Testis (tissue), 3 donors: ENCODE data around the gene LYG2. TPM values are rescaled to one million over a fixed set of nuclear protein-coding genes. Genes with fewer than 3 reads are reported as not detected.
"Not testable (repeated sequence)": the region's sequence is repeated elsewhere in the genome, so short reads cannot be mapped to it uniquely, and the experiment has no call there.

ENCODE experiments used
- DNase-seq: peaks from one replicate; pipeline ENCODE4 v3.0.0-alpha.2; 2019
- H3K27ac ChIP-seq, 2 donors: fragments of 200-600 bp; sonication (generic); one replicate each; pipeline ENCODE4 v1.5.1; 2019
- H3K27me3 ChIP-seq: fragments of 200-600 bp; sonication (generic); one replicate; pipeline ENCODE4 v1.5.1; 2019
- H3K36me3 ChIP-seq: fragments of 200-600 bp; sonication (generic); one replicate; pipeline ENCODE4 v1.5.1; 2017; ENCODE audit warnings: low read depth; ENCODE audit errors: missing control alignments
- H3K4me1 ChIP-seq: fragments of 200-600 bp; sonication (generic); one replicate; pipeline ENCODE4 v1.5.1; 2019
- H3K4me3 ChIP-seq, 2 donors: fragments of 200-600 bp; sonication (generic); one replicate each; pipeline ENCODE4 v1.5.1; 2017 to 2019
- H3K9me3 ChIP-seq: fragments of 200-600 bp; sonication (generic); one replicate; pipeline ENCODE4 v1.5.1; 2017
- CTCF ChIP-seq, 3 experiments: fragments of 450-650 bp in 2 of 3; fragments of 200-600 bp in 1 of 3; sonication (generic) in 1 of 3; IDR thresholded peaks; one replicate each; pipeline ENCODE4 v1.5.1; 2016 to 2019; ENCODE audit warnings: antibody characterized with exemption in 3 of 3, mild to moderate bottlenecking in 2 of 3, moderate library complexity in 1 of 3
- POLR2A ChIP-seq: fragments of 450-650 bp; IDR thresholded peaks from one replicate; pipeline ENCODE4 v1.6.1; 2017; ENCODE audit warnings: antibody characterized with exemption, mild to moderate bottlenecking, moderate library complexity
- WGBS, 2 donors: methylation state at CpG; one replicate each; pipeline ENCODE4 v1.1.5; 2018; 5-methylcytosine and 5-hydroxymethylcytosine counted together
- intact Hi-C: fragments of 100-400 bp; cut with DNase I; formaldehyde crosslinking; loops from one replicate; pipeline ENCODE4 v1.15.1; 2023; ENCODE audit warnings: low total_unique reads
- polyA plus RNA-seq: library from polyadenylated mRNA; stranded (reverse); fragments of 350-450 nt; fragmentation: Illumina TruSeq; extraction: RNeasy Lipid Tissue Mini Kit (QIAGEN cat#74804); gene quantifications from one replicate; pipeline ENCODE4 v1.2.3, GENCODE V29; 2014; ENCODE audit warnings: low read depth, low replicate concordance; ENCODE audit not compliant: insufficient read depth
- total RNA-seq, 2 donors: library from RNA; depleted of rRNA; stranded (reverse); fragments of >200 nt; gene quantifications; one replicate each; pipeline ENCODE4 v1.2.3, GENCODE V29; 2016

Gene LYG2
- total and polyA plus RNA-seq, 3 donors from 2014 or later: 0.43 to 1.7 TPM; not detected in 1

- 90 to 92% methylated on average over 6 of the region's 6 CpGs for WGBS, 2 donors
- Histone ChIP-seq H3K4me1 (no peaks in the 10 kb centered on the region), H3K27ac (no peak overlapping the region), H3K36me3 (no peaks in the 10 kb centered on the region), H3K4me3 (no peak overlapping the region), H3K9me3 (no peaks in the 10 kb centered on the region), H3K27me3 (no peaks in the 10 kb centered on the region)
- intact Hi-C loops: no loop called here
- DNase-seq: no peak
- TF ChIP-seq CTCF (IDR thresholded peaks at IDR 0.05) (no peak), POLR2A (no peak)
These were observed 15.0 kb downstream of the LYG2 start for GRCh38 chr2:99240431-99240830.

GRCh38 chr2:99238599-99238998, 16.9 kb downstream of the LYG2 start:
- Histone ChIP-seq H3K9me3 (no peaks in the 10 kb centered on the region), H3K36me3 (no peaks in the 10 kb centered on the region), H3K27ac (no peak overlapping the region), H3K4me1 (no peaks in the 10 kb centered on the region), H3K4me3 (no peak overlapping the region), H3K27me3 (no peaks in the 10 kb centered on the region)
- intact Hi-C loops: no loop called here
- 84 to 85% methylated on average over 6 of the region's 6 CpGs for WGBS, 2 donors
- no peak for TF ChIP-seq CTCF (IDR thresholded peaks at IDR 0.05)
- TF ChIP-seq POLR2A: no peak
- DNase-seq: no peak

GRCh38 chr2:99233177-99233576, 22.3 kb downstream of the LYG2 start:
- intact Hi-C loops, H3K9me3 ChIP-seq, H3K36me3 ChIP-seq, H3K4me3 ChIP-seq, H3K27ac ChIP-seq, H3K27me3 ChIP-seq, H3K4me1 ChIP-seq, DNase-seq: not testable (repeated sequence)

- H3K9me3 ChIP-seq: no peaks in the 10 kb centered on the region
- TF ChIP-seq CTCF (IDR thresholded peaks at IDR 0.05) (no peak), POLR2A (no peak)
- no peak overlapping the region for H3K27ac ChIP-seq
- H3K36me3 ChIP-seq: no peaks in the 10 kb centered on the region
- no peak for DNase-seq
- intact Hi-C loops: no loop called here
- H3K4me3 ChIP-seq: no peak overlapping the region
- no peaks in the 10 kb centered on the region for H3K4me1 ChIP-seq
- 73 to 76% methylated on average over 4 of the region's 4 CpGs for WGBS, 2 donors
- no peaks in the 10 kb centered on the region for H3K27me3 ChIP-seq
These were observed 37.5 kb downstream of the LYG2 start for GRCh38 chr2:99217929-99218501.

- no peaks in the 10 kb centered on the region for H3K4me1 ChIP-seq
- H3K27ac ChIP-seq: no peak overlapping the region
- no peak overlapping the region for H3K4me3 ChIP-seq
- WGBS, 2 donors: 91 to 95% methylated on average over 2 of the region's 2 CpGs
- DNase-seq: no peak
- intact Hi-C loops: no loop called here
- no peaks in the 10 kb centered on the region for H3K9me3 ChIP-seq
- H3K36me3 ChIP-seq: no peaks in the 10 kb centered on the region
- no peaks in the 10 kb centered on the region for H3K27me3 ChIP-seq
- TF ChIP-seq CTCF (IDR thresholded peaks at IDR 0.05) (no peak), POLR2A (no peak)
These were observed 39.4 kb downstream of the LYG2 start for GRCh38 chr2:99216096-99216495.
